T-helper 9 cell (primary cell): ENCODE measurements around the gene GNAQ.
"Not testable (repeated sequence)": the region's sequence is repeated elsewhere in the genome, so short reads cannot be mapped to it uniquely, and the experiment has no call there.

Experiments used
- DNase-seq: peaks from one replicate; pipeline ENCODE4 v3.0.0-alpha.2; 2020

GNAQ gene

GRCh38 chr9:77806741-77807140 is 224.9 kb downstream of the GNAQ start:
- no peak for DNase-seq

- no peak for DNase-seq
These were observed 225.8 kb downstream of the GNAQ start for GRCh38 chr9:77805810-77806209.

GRCh38 chr9:77803423-77803822 is 228.2 kb downstream of the GNAQ start:
- DNase-seq = no peak

GRCh38 chr9:77802515-77803293 is 228.9 kb downstream of the GNAQ start:
- DNase-seq = no peak

GRCh38 chr9:77802064-77802463 is 229.5 kb downstream of the GNAQ start:
- no peak for DNase-seq

- DNase-seq = no peak
These were observed 230.6 kb downstream of the GNAQ start for GRCh38 chr9:77800924-77801551.

GRCh38 chr9:77798140-77798539 is 233.5 kb downstream of the GNAQ start:
- DNase-seq = no peak

- no peak for DNase-seq
These were observed 236.6 kb downstream of the GNAQ start for GRCh38 chr9:77794985-77795384.

GRCh38 chr9:77793849-77794248 is 237.8 kb downstream of the GNAQ start:
- no peak for DNase-seq

GRCh38 chr9:77789891-77790290 is 241.7 kb downstream of the GNAQ start:
- DNase-seq = no peak

- no peak for DNase-seq
These were observed 246.3 kb downstream of the GNAQ start for GRCh38 chr9:77785341-77785740.

GRCh38 chr9:77783518-77783917 is 248.1 kb downstream of the GNAQ start:
- DNase-seq = no peak

- no peak for DNase-seq
These were observed 252.6 kb downstream of the GNAQ start for GRCh38 chr9:77779010-77779409.

GRCh38 chr9:77773381-77773780 is 258.2 kb downstream of the GNAQ start:
- DNase-seq = no peak

- DNase-seq = no peak
These were observed 259.0 kb downstream of the GNAQ start for GRCh38 chr9:77772646-77773045.

GRCh38 chr9:77771171-77771570 is 260.4 kb downstream of the GNAQ start:
- no peak for DNase-seq

GRCh38 chr9:77770340-77770739 is 261.3 kb downstream of the GNAQ start:
- DNase-seq = no peak

GRCh38 chr9:77769246-77769645 is 262.4 kb downstream of the GNAQ start:
- no peak for DNase-seq

- DNase-seq = no peak
These were observed 265.0 kb downstream of the GNAQ start for GRCh38 chr9:77766587-77766986.

GRCh38 chr9:77765781-77766259 is 265.8 kb downstream of the GNAQ start:
- DNase-seq = no peak

- DNase-seq = no peak
These were observed 266.5 kb downstream of the GNAQ start for GRCh38 chr9:77764894-77765780.

- DNase-seq = no peak
These were observed 268.0 kb downstream of the GNAQ start for GRCh38 chr9:77763566-77763965.

- DNase-seq = not testable (repeated sequence)
These were observed 270.7 kb downstream of the GNAQ start for GRCh38 chr9:77760919-77761318.
